GM10847 (cell line): ENCODE results near the gene ACKR4.

ENCODE experiments used
- POLR2A ChIP-seq: IDR thresholded peaks from 2 replicates; pipeline ENCODE4 v1.6.1; 2011; ENCODE audit not compliant: insufficient read length; ENCODE audit errors: extremely low read depth

The ACKR4 gene

DNA sequence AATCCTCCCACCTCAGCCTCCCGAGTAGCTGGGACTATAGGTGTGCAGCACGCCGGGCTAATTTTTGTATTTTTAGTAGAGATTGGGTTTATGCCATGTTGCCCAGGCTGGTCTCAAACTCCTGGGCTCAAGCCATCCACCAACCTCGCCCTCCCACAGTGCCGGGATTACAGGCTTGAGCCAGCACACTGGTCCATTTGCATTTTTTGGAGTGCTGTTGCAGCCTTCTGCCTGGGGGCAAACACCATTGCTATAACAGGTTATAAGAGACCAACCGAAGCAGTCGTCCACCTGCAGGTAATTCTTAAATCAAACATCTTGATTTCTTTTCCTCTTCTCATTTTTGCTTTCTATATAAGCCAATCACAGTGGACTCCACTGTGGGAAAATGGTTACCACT is 27.7 kb downstream of the ACKR4 start:
- TF ChIP-seq POLR2A: no peak

DNA sequence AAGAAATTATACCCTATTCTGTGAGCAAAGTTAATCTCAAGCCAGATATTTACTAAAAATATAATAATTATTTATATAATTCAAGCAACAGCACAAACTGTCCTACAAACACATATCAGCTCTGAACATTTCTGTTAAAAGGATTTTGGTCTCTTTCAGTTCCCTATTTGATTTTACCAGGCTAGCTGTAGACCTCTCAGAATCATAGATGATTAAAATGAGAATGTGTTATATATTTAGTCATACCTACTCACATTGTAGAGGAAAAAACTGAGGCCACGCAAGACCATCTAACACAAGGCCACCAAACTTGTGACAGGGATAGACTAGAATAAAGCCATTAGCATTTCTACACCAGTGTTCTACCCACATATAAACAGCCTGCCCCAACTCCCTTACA is 28.5 kb downstream of the ACKR4 start:
- no peak for TF ChIP-seq POLR2A

DNA sequence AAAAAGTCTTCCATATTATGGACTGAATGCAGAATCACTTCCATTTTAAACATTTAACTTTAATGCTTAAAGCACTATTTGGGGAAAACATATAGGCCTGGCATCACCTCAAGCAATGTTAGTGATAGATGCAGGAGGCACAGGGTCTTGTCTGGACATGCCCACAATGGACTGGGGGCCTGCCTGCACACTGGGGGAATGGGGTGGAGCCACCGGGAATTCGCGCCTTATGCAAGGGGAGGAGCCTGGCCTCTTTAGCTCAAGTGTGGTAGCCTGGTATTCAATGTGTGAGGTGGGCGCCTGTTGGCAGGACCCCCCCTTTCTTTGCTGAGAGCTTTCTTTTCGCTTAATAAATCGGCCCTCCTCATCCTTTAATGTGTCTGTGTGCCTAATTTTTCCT is 29.9 kb downstream of the ACKR4 start:
- no peak for TF ChIP-seq POLR2A

DNA sequence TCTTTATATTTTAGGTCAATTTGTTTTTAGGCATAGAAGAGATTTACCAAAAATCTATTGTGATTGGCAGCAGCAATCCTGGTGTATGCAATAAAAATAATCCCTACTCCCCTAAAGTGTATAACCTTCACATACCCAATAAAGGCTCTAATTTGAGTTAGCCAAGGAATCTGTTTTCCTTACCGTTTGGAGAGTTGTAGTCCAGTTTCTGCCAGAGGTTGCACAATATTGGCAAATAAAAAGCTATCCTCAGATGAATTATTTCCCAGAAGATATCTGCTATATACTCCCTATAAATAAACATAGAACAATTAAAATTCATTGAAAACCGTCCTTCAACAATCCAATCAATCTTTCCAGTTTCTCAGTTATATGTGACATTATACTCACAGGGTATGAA is 31.1 kb downstream of the ACKR4 start:
- no peak for TF ChIP-seq POLR2A

DNA sequence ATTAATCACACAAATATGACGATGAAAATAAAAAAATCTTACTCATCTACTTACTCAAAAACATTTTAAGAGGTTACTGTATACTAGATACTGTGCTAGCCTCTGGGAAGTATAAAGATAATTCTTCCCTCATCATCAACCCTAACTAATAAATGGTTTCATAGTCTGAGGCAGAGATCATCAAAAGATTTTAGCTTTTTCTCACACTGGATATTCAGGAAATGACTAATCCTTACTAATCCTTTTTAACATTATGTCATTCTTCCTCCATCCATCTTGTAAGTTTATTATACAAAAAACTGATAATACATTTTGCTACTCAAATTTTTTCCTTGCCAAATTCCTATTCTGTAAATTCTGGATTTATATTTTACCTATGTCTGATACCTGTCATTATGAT is 32.9 kb downstream of the ACKR4 start:
- TF ChIP-seq POLR2A: no peak

DNA sequence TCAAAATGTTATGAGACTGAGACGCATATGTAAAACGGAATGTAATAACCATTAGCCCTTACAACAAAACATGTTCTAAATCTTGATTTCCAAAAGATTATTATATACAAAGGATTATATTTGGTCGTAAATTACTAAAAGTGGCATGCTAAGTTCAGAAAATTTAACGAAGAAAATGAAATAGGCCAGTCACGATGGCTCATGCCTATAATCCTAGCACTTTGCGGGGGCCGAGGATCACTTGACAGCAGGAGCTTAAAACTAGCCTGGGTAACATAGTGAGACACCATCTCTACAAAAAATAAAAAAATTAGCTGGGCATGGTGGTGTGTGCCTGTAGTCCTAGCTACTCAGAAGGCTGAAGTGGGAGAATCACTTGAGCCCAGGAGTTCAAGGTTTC is 33.5 kb downstream of the ACKR4 start:
- no peak for TF ChIP-seq POLR2A

DNA sequence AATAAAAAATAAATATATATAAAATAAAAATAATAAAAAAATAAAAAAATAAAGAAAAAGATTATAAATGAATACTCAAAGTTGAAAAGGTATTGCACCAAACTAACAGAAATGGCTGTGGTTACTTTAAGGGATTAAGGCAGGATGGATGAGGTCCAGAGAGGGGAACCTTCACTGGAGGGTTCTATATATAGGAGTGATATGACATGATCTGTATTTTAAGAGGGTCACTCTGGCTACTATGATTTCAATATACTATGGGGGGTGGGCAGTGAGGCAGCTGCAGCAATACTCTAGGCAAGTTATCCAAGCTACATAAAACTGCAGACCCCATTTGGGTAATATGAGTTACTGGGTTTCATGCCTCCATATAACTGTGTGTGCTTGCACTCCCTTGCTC is 38.0 kb downstream of the ACKR4 start:
- TF ChIP-seq POLR2A: no peak

DNA sequence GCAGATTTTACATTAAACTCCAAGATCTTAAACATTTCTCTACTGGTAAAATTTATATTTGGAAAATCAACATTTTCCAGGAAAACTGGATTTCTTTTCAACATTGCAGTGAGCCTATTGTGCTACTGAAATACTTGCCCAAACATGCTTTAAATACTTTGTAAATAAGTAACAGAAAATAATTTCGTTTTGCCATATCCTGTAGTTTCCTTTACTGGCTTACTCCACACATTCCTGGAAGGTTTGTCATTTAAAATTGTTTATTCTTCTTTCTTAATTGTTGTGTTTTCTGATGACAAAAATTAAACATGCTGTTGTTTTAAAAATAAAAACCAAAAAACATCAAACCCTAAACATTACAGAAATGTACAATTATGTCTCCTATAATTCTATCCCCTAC is 40.5 kb downstream of the ACKR4 start:
- no peak for TF ChIP-seq POLR2A

DNA sequence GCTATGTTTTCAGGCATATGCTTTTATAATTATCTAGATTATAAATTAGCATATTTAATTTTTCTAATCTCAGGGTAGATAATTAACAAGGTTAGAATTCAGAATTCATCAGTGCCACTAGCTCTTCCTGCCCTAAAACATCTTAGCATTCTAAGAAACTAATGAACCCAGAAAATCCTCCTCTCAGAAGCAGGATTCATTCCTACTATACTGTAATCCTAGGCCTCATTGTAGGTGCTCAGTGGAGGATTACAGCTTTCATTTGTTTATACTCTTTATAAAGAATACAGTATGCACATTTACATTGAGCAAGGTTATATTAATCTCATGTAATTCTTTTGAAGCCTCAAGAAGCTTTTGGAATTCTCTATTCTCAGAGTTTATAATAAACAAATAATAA is 41.6 kb downstream of the ACKR4 start:
- TF ChIP-seq POLR2A: no peak

DNA sequence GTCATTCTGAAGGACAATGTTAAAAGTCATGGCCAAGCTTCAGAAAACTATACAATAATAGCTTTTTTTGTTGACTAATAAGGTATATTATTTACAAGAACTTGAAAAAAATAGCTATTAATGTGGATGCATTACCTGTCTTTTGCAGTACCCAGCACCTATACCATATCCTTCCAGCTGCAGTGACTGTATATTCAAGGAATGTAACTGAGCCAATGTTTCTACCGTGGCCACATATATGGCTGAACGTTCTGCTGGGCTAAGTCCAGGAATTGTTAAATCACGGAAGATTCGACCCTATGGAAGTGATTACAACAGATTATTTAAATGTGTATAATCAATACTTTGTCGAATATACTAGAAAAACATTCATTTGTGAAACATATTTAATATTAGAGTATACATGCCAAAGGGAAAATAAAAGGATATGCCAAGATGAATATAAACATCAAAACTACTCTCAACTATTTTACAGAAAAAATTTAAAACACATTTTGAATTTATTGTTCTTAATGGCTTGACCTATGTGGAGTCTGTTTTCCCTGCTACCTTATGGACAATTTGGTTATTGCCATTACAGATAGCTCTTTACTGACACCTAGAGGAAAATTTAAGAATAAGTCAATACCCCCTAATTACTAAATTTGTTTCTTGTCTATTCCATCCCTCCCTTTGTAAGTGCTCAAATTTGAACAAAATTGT is 44.9 kb downstream of the ACKR4 start:
- no peak for TF ChIP-seq POLR2A

DNA sequence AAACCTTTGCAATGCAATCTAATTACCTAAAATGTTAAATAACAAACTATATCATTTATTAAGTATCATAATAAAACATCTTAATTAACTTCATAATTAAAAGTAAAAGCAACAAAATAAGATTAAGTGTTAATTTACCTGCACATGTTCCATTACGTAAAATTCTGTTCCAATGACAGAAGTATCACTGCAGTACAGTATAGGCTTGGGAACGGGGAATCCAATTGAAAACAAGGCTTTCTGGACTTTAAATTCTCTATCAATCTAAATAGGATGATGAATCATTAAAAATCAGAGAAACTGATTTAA is 45.4 kb downstream of the ACKR4 start:
- no peak for TF ChIP-seq POLR2A

DNA sequence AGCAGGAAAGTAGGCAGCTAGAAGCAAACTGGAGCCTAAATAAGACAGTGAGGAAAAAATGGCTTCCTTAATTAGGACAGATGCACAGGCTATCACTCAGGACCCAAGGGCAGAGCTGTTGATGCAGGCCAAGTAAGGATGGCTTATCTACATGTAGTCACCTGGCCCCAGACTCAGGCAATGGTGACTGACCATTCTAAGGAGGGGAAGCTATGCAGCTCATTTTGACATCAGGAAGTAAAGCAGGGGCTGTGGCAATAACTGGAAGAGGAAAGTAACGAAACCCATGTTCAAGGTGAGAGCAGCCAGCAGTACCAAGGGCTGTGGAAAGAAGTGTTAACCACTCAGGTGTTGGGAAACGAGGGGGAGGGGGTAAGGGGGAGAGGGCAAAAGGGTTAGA is 46.3 kb downstream of the ACKR4 start:
- no peak for TF ChIP-seq POLR2A

DNA sequence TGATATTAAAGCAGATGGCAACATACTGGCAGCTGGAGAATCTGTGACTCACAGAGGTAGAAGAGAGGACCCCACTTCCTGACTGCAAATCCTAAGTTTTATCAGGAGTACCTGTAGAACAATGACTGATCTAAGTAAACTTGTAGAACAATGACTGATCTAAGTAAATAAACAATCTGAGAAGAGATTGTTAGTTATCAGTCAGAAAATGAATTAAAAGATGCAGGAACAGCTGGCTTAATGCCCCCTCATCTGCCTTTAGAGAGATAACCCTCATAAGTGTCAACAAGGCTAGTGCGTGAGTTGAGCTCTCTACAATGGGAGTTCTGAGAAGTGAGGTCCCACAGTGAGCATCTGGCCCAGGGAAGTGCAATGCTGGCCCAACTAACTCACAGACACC is 48.0 kb downstream of the ACKR4 start:
- TF ChIP-seq POLR2A: no peak

DNA sequence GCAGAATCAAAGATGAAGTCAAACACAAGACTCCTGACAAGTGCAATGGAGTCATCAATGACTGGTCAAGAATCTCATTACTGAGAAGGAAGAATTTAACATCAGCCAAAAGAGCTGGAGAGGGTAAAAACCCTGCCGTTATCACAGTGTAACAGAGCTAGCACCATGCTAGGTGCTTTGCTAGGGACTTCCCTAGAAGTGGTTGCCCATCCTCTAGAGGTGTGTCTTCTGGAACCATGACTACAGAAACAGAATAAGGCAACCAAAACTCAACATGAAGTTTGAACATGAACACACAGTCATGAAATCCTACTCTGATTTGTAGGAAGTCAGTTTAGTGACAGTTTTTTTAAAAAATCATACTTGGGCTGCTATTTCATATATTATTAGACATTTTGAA is 53.1 kb downstream of the ACKR4 start:
- no peak for TF ChIP-seq POLR2A
